ENCODE data around the gene RPE.

Gene RPE

DNA sequence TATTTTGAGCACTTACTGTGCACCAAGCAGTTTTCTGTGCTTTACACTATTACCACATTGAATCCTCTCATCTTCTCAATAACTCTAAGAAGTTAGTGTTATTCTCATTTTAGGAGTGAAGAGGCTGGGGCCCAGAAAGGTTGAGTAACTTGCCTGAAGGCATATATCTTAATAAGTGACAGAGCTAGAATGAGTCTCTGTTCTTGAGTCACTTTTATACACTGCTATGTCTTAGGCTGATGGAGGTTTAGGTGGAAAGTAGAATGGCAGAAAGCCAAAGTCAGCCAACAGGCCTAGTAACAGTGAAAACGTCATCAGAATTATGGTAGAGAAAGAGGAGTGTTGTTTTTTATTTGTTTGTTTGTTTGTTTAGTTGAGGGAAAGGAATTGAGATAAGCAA, 27.9 kb upstream of the RPE start:
- H3K4me3 ChIP-seq (ENCODE audit: low read length), result no peak overlapping the region
- H3K9me3 ChIP-seq (ENCODE audit: insufficient read depth, low read depth, low read length), result no peaks in the 10 kb centered on the region
- H3K27me3 ChIP-seq (ENCODE audit: insufficient read depth, low read length), result no peaks in the 10 kb centered on the region
- no peak overlapping the region for H3K27ac ChIP-seq (ENCODE audit: low read depth, low read length)
- no peaks in the 10 kb centered on the region for H3K36me3 ChIP-seq (ENCODE audit: insufficient read depth, low read length)
- WGBS, result 87% methylated on average over 1 of the region's 1 CpG
- H3K9ac ChIP-seq (ENCODE audit: low read depth, low read length), result no peak overlapping the region
- H3K4me1 ChIP-seq (ENCODE audit: insufficient read depth, low read length), result no peaks in the 10 kb centered on the region

DNA sequence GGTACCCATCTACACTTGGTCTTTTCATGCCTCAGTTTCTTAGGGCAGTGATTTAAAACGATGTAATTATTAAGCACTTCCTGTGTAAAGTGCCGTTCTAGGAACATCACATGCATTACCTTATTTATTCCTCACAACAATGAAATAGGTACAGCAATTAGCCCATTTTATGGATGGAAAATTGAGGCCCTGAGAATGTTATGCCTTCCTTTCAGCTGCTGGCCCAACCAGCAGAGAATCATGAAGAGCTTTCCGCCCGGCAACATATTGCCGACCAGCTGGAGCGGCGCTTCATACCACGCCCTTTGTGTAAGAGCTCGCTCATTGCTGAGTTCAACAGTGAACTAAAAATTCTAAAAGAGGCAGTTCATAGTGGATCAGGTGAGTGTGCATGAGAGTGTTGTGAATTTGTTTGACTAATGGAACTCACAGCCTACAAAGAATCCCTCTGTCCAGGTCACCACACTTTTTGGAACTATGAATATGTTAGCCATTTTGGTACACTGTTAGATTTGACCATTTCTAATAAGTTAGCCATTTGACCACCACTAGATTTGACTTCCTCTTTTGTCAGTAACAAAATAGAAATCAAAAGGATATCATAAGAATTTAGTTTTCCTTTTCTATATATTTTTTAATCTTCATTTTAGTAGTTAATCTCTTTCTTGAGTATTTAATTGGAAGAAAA, 25.6 kb upstream of the RPE start:
- Histone ChIP-seq H3K4me3 (ENCODE audit: low read length) (no peak overlapping the region), H3K9me3 (ENCODE audit: insufficient read depth, low read depth, low read length) (no peaks in the 10 kb centered on the region), H3K9ac (ENCODE audit: low read depth, low read length) (no peak overlapping the region), H3K27ac (ENCODE audit: low read depth, low read length) (no peak overlapping the region), H3K27me3 (ENCODE audit: insufficient read depth, low read length) (no peaks in the 10 kb centered on the region), H3K36me3 (ENCODE audit: insufficient read depth, low read length) (no peaks in the 10 kb centered on the region), H3K4me1 (ENCODE audit: insufficient read depth, low read length) (no peaks in the 10 kb centered on the region)
- WGBS, result 93% methylated on average over 9 of the region's 9 CpGs

DNA sequence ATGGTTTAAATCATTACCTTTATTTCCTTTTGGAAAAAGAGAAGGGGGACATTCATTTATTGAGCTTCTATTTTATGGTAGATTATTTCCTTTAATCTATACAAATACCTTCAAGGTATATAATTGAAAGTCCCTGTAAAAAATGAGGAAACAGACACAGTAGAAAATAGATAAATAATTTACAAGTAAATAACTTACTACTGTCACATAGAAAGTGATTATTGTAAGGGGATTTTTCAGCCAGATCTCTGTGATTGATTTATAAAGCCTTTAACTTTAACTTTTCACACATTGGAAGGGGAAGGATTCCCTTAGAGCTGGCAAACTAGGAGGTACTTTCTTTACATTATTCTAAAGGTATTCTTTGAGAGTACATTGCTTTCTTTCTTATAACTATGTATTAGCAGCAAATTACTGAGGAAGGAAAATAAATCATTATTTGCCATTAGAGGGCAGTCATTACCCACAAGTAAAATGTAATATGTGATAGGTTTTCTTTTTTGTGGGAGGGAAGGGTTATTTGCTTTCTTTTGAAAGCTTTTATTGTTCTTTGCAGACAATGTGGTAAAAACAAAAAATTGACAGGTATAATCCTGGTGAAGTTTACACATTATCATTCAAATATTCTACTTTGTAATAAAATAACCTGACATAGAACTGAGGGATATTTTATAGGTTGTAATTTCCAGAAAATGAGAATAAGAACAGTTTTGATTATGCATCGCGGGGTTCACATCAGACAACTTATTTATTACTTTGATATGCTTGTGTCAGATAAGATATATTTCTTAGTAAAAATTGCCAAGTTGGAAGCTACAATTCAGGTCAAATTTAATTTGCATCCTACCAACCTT, 24.8 kb upstream of the RPE start:
- H3K4me1 ChIP-seq (ENCODE audit: insufficient read depth, low read length), result no peaks in the 10 kb centered on the region
- WGBS, result no CpG with 5 or more reads among the region's 2 CpGs
- no peaks in the 10 kb centered on the region for H3K36me3 ChIP-seq (ENCODE audit: insufficient read depth, low read length)
- H3K4me3 ChIP-seq (ENCODE audit: low read length), result no peak overlapping the region
- no peaks in the 10 kb centered on the region for H3K27me3 ChIP-seq (ENCODE audit: insufficient read depth, low read length)
- no peak overlapping the region for H3K9ac ChIP-seq (ENCODE audit: low read depth, low read length)
- H3K9me3 ChIP-seq (ENCODE audit: insufficient read depth, low read depth, low read length), result no peaks in the 10 kb centered on the region
- H3K27ac ChIP-seq (ENCODE audit: low read depth, low read length), result no peak overlapping the region

DNA sequence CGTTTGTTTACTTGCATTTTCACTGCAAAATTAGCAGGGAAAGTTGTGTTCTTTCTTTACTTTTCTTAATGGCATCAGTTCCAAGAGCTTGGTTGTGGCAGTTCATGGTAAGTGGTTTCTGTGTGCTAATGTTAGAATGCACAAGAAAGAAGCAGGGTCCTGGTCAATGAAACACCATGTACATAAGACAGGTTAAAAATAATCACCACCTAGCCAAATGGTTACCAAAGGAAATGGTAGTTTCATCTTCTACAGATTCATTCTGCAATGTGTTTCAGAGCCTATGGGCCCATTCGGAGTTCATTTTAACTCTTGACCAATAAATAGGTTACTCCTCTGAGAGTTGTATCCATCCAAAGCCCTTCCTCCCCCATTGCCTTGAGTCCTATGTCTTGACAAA, 18.1 kb upstream of the RPE start:
- H3K36me3 ChIP-seq (ENCODE audit: insufficient read depth, low read length), result no peaks in the 10 kb centered on the region
- no peak overlapping the region for H3K27ac ChIP-seq (ENCODE audit: low read depth, low read length)
- no peak overlapping the region for H3K9ac ChIP-seq (ENCODE audit: low read depth, low read length)
- H3K9me3 ChIP-seq (ENCODE audit: insufficient read depth, low read depth, low read length), result no peaks in the 10 kb centered on the region
- H3K27me3 ChIP-seq (ENCODE audit: insufficient read depth, low read length), result no peaks in the 10 kb centered on the region
- WGBS, result 91% methylated on average over 2 of the region's 2 CpGs
- H3K4me1 ChIP-seq (ENCODE audit: insufficient read depth, low read length), result no peaks in the 10 kb centered on the region
- no peak overlapping the region for H3K4me3 ChIP-seq (ENCODE audit: low read length)

DNA sequence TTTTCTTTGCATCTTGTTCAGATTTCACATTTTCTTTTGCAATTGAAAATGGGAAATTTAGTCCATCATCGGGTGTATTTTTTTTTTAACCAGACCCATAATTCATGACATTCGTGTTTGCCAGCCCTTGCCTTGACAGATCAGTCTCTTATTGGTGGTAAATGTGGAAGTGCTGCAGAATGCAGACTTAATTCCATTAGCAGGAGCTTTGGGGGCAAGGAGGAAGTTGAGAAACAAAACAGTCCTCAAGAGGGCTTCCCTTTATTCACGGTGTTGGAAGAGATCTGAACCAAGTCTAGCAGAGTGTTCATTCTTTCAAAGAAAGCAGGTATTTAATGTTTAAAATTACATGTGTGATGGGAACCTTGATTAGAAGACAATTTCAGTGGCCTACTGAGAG, 16.6 kb upstream of the RPE start:
- no peak overlapping the region for H3K27ac ChIP-seq (ENCODE audit: low read depth, low read length)
- no peaks in the 10 kb centered on the region for H3K4me1 ChIP-seq (ENCODE audit: insufficient read depth, low read length)
- no peak overlapping the region for H3K4me3 ChIP-seq (ENCODE audit: low read length)
- H3K36me3 ChIP-seq (ENCODE audit: insufficient read depth, low read length), result no peaks in the 10 kb centered on the region
- no peaks in the 10 kb centered on the region for H3K27me3 ChIP-seq (ENCODE audit: insufficient read depth, low read length)
- H3K9me3 ChIP-seq (ENCODE audit: insufficient read depth, low read depth, low read length), result no peaks in the 10 kb centered on the region
- WGBS, result 85% methylated on average over 3 of the region's 3 CpGs
- H3K9ac ChIP-seq (ENCODE audit: low read depth, low read length), result no peak overlapping the region

DNA sequence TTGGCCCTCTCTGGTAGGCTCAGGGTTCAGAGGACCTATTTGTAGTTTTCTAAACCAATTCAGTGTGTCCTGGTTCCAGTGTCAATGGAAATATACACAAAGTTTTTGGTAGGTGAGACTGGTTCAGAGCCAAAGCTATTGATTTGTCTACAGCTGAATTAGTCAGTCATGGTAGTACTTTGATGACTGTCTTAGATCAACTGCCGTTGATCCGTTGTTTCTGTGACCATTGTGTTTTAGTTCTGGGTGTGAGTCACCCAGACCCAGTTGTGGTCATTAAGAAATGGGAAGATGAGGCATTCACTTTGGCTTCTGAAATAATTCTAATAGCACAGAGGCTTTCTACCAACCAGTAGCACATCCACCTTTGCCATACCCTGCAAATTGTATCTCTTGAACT, 16.0 kb upstream of the RPE start:
- no peak overlapping the region for H3K4me3 ChIP-seq (ENCODE audit: low read length)
- no peak overlapping the region for H3K27ac ChIP-seq (ENCODE audit: low read depth, low read length)
- no peak overlapping the region for H3K9ac ChIP-seq (ENCODE audit: low read depth, low read length)
- WGBS, result 94% methylated on average over 2 of the region's 2 CpGs
- H3K27me3 ChIP-seq (ENCODE audit: insufficient read depth, low read length), result no peaks in the 10 kb centered on the region
- no peaks in the 10 kb centered on the region for H3K9me3 ChIP-seq (ENCODE audit: insufficient read depth, low read depth, low read length)
- no peaks in the 10 kb centered on the region for H3K36me3 ChIP-seq (ENCODE audit: insufficient read depth, low read length)
- no peaks in the 10 kb centered on the region for H3K4me1 ChIP-seq (ENCODE audit: insufficient read depth, low read length)

DNA sequence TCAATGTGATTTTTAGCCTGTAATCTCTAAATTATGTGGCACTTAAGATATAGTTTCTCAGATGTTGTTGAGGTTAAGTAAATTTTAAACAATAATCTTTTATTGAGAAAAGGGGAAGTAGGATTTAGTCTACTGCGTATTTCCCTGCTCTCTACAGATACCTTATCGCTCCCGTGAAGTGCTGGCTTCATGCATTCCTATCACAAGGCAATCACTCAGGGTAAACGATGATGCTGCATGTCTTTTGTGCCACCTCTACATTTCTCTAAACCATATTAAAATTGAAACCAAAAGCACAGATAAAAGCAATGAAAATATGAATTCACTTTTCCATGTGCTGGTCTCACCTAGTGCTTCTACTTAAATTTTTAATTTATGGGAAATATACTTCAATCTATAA, 14.4 kb upstream of the RPE start:
- no peaks in the 10 kb centered on the region for H3K4me1 ChIP-seq (ENCODE audit: insufficient read depth, low read length)
- no peaks in the 10 kb centered on the region for H3K27me3 ChIP-seq (ENCODE audit: insufficient read depth, low read length)
- H3K9ac ChIP-seq (ENCODE audit: low read depth, low read length), result no peak overlapping the region
- 92% methylated on average over 4 of the region's 4 CpGs for WGBS
- no peak overlapping the region for H3K27ac ChIP-seq (ENCODE audit: low read depth, low read length)
- no peaks in the 10 kb centered on the region for H3K36me3 ChIP-seq (ENCODE audit: insufficient read depth, low read length)
- no peaks in the 10 kb centered on the region for H3K9me3 ChIP-seq (ENCODE audit: insufficient read depth, low read depth, low read length)
- no peak overlapping the region for H3K4me3 ChIP-seq (ENCODE audit: low read length)

DNA sequence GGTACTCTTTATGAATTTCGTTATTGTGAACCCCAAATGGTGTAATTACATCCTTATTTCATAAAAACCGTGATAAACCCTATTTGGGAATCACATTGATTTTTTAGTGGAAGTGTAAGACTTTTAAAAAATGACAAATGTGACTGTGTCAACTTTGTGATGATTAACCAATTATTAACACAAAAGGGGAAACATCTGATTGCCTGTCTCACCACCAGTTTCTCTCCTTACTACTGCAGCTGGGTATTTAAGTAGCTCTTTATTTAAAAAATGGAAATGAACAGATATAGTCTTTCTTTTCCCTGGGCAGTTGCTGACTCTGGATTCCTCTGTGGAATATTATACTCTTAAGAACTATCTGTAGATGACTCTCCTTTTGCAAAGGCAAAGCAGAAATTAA, 11.6 kb upstream of the RPE start:
- no peaks in the 10 kb centered on the region for H3K4me1 ChIP-seq (ENCODE audit: insufficient read depth, low read length)
- H3K36me3 ChIP-seq (ENCODE audit: insufficient read depth, low read length), result no peaks in the 10 kb centered on the region
- no peak overlapping the region for H3K9ac ChIP-seq (ENCODE audit: low read depth, low read length)
- H3K9me3 ChIP-seq (ENCODE audit: insufficient read depth, low read depth, low read length), result no peaks in the 10 kb centered on the region
- H3K27ac ChIP-seq (ENCODE audit: low read depth, low read length), result no peak overlapping the region
- H3K4me3 ChIP-seq (ENCODE audit: low read length), result no peak overlapping the region
- H3K27me3 ChIP-seq (ENCODE audit: insufficient read depth, low read length), result no peaks in the 10 kb centered on the region
- WGBS, result no CpG with 5 or more reads among the region's 2 CpGs

DNA sequence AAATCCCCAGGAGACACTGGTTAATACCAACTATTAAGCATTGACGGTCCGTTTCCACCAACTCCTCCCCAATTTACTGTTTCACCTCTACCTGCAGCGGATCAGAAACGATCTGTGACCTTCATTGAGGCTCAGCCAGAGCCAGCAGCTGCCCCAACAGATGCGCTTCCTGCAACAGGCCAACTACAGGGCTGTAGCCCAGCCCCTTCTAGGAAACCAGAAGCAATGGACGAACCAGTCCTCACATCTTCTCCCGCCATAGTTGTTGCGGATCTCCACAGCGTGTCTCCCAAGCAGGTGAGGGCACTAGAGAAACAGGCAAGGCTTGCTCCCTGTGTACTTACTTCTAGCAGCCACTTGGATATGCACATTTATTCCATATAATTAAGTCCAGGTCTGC, 8.5 kb upstream of the RPE start:
- Histone ChIP-seq H3K27me3 (ENCODE audit: insufficient read depth, low read length) (no peaks in the 10 kb centered on the region), H3K9ac (ENCODE audit: low read depth, low read length) (no peak overlapping the region), H3K36me3 (ENCODE audit: insufficient read depth, low read length) (no peaks in the 10 kb centered on the region), H3K4me1 (ENCODE audit: insufficient read depth, low read length) (no peaks in the 10 kb centered on the region), H3K27ac (ENCODE audit: low read depth, low read length) (no peak overlapping the region), H3K9me3 (ENCODE audit: insufficient read depth, low read depth, low read length) (no peaks in the 10 kb centered on the region), H3K4me3 (ENCODE audit: low read length) (no peak overlapping the region)
- WGBS, result 88% methylated on average over 9 of the region's 9 CpGs

DNA sequence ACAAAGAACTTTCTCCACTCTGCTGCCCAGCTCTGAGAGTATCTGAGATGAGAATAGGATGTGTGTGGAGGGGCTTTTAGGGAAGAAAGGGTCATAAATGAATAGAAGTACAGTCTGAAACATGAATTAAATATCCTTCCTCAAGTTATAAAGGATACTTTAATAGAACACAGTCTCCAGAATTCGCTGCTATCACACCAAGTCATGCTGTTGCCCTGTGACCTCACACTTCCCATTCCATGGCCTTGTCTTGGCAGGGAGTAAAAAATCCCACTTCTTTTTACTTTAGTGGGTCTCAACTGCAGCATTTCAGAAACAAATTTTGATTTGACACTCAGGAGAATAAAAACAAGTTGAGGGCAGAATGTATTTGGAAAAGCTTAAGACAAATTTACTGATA, 3.8 kb upstream of the RPE start:
- WGBS, result 79% methylated on average over 1 of the region's 1 CpG
- Histone ChIP-seq H3K4me3 (ENCODE audit: low read length) (no peak overlapping the region), H3K36me3 (ENCODE audit: insufficient read depth, low read length) (no peaks in the 10 kb centered on the region), H3K9me3 (ENCODE audit: insufficient read depth, low read depth, low read length) (no peaks in the 10 kb centered on the region), H3K4me1 (ENCODE audit: insufficient read depth, low read length) (peaks cover 6% of the 10 kb centered on the region), H3K9ac (ENCODE audit: low read depth, low read length) (no peak overlapping the region), H3K27ac (ENCODE audit: low read depth, low read length) (no peak overlapping the region), H3K27me3 (ENCODE audit: insufficient read depth, low read length) (no peaks in the 10 kb centered on the region)

DNA sequence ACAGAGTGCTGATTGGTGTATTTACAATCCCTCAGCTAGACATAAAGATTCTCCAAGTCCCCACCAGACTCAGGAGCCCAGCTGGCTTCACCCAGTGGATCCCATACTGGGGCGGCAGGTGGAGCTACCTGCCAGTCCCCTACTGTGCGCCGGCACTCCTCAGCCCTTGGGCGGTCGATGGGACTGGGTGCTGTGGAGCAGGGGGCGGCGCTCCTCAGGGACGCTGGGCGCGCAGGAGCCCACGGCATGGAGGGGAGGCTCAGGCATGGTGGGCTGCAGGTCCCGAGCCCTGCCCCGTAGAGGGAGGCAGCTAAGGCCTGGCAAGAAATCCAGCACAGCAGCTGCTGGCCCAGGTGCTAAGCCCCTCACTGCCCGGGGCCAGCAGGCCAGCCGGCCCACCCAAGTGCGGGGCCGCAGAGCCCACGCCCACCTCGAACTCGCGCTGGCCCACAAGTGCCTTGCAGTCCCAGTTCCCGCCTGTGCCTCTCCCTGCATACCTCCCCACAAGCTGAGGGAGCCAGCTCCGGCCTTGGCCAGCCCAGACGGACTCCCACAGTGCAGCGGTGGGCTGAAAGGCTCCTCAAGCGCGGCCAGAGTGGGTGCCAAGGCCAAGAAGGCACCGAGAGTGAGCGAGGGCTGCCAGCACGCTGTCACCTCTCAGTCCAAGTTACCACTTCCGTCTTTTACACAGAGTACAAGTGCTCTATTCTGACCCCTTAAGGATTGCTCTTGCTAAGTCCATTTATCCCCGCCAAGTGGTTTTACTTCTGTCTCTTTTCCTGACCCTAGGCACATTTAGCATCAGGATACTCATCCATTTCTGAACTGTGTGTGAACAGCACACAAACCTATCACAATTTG, 1.7 kb upstream of the RPE start:
- Histone ChIP-seq H3K4me1 (ENCODE audit: insufficient read depth, low read length) (peaks cover 10% of the 10 kb centered on the region), H3K27me3 (ENCODE audit: insufficient read depth, low read length) (no peaks in the 10 kb centered on the region), H3K27ac (ENCODE audit: low read depth, low read length) (no peak overlapping the region), H3K9me3 (ENCODE audit: insufficient read depth, low read depth, low read length) (no peaks in the 10 kb centered on the region), H3K9ac (ENCODE audit: low read depth, low read length) (no peak overlapping the region), H3K36me3 (ENCODE audit: insufficient read depth, low read length) (peaks cover 20% of the 10 kb centered on the region), H3K4me3 (ENCODE audit: low read length) (no peak overlapping the region)
- WGBS, result 96% methylated on average over 32 of the region's 32 CpGs
